Measurements from ENCODE around the gene PWWP2A. TPM values are rescaled to one million over a fixed set of nuclear protein-coding genes. Genes with fewer than 3 reads are reported as not detected.
A peak's percentile ranks its signal among the peaks of the same experiment; 100 is the strongest.

Gene PWWP2A
- total RNA-seq, 1 experiment from 2014 or later = 66.7 TPM

GRCh38 chr5:160162910-160163309, 43.7 kb upstream of the PWWP2A start:
- DNase-seq = no peak
- no peak overlapping the region for H3K23ac ChIP-seq (ENCODE audit: insufficient read length, low read depth, low read length)
- no peak overlapping the region for H3K4ac ChIP-seq (ENCODE audit: low read depth, low read length)

More at GRCh38 chr5:160162910-160163309, 43.7 kb upstream of the PWWP2A start:
- no peak overlapping the region for H2BK15ac ChIP-seq (ENCODE audit: low read depth, low read length)
- H3K4me2 ChIP-seq (ENCODE audit: insufficient read depth, insufficient read length, low read length) = no peak overlapping the region
- H3K9me3 Mint-ChIP-seq = no peaks in the 10 kb centered on the region
- no peak overlapping the region for H3T11ph ChIP-seq (ENCODE audit: low read length)
- H3K27me3 Mint-ChIP-seq (ENCODE audit: low read depth) = no peaks in the 10 kb centered on the region
- no CpG with 5 or more reads among the region's 7 CpGs for WGBS (ENCODE audit: extremely low coverage, insufficient read length, low lambda C conversion rate)
- no peak overlapping the region for H2BK120ac ChIP-seq (ENCODE audit: low read depth, low read length, poor library complexity, severe bottlenecking)
- no peak overlapping the region for H3K18ac ChIP-seq (ENCODE audit: insufficient read length, low read depth, low read length)
- H3K9me3 ChIP-seq (ENCODE audit: control insufficient read depth, low read depth, low read length) = no peaks in the 10 kb centered on the region
- H4K91ac ChIP-seq (ENCODE audit: insufficient read length, low read depth, low read length) = peak overlapping the region; percentile 28
- H2BK20ac ChIP-seq (ENCODE audit: low read depth, low read length, poor library complexity, severe bottlenecking) = no peak overlapping the region
- no peaks in the 10 kb centered on the region for H3K23me2 ChIP-seq (ENCODE audit: insufficient read length, low read depth, low read length, poor library complexity, severe bottlenecking)
- no peak overlapping the region for H3K27ac ChIP-seq (ENCODE audit: insufficient read length, low read depth, low read length)
- no peaks in the 10 kb centered on the region for H3K79me2 ChIP-seq (ENCODE audit: insufficient read depth, low read length)
- H2AFZ ChIP-seq (ENCODE audit: low read length) = no peak overlapping the region
- peak overlapping the region in 1 of 2 experiments; percentile 4; a peak in 1 of 5 replicates for H3K4me3 Mint-ChIP-seq
- H2AK5ac ChIP-seq (ENCODE audit: insufficient read length, low read length) = no peak overlapping the region
- TF ChIP-seq CTCF (conservative IDR thresholded peaks at IDR 0.05) = no peak
- no peaks in the 10 kb centered on the region for H4K20me1 ChIP-seq (ENCODE audit: control insufficient read depth, insufficient read depth, insufficient read length)
- H2BK12ac ChIP-seq (ENCODE audit: insufficient read length, low read depth, low read length) = peak overlapping the region; percentile 4
- H4K5ac ChIP-seq (ENCODE audit: insufficient read length, low read depth, low read length) = no peak overlapping the region
- H3K14ac ChIP-seq (ENCODE audit: insufficient read depth, low read length) = no peak overlapping the region
- no peak overlapping the region for H4K8ac ChIP-seq (replicated peaks; ENCODE audit: insufficient read length, low read depth, low read length)
- H3K27ac Mint-ChIP-seq = peak overlapping the region in 2 of 3 experiments; percentile 22 to 38; a peak in 3 of 7 replicates
- no peaks in the 10 kb centered on the region for H3K27me3 ChIP-seq (ENCODE audit: insufficient read depth, low read length)
- H2BK5ac ChIP-seq (ENCODE audit: insufficient read length, low read length) = no peak overlapping the region
- no peaks in the 10 kb centered on the region; a peak in 1 of 7 replicates for H3K36me3 Mint-ChIP-seq (ENCODE audit: insufficient read depth in 1 of 3, low read depth in 3 of 3)
- no peaks in the 10 kb centered on the region for H3K79me1 ChIP-seq (ENCODE audit: insufficient read depth, low read depth, low read length, poor library complexity, severe bottlenecking)
- peaks cover 18% of the 10 kb centered on the region; the same call in 1 of the 2 replicates for H3K4me1 ChIP-seq (ENCODE audit: insufficient read depth, low read length)
- H3K4me1 Mint-ChIP-seq = peaks cover 55 to 69% of the 10 kb centered on the region in 2 experiments
- no peak overlapping the region for H3K9ac ChIP-seq (ENCODE audit: extremely low read depth, insufficient read length, low read length)
- H3K56ac ChIP-seq (ENCODE audit: insufficient read length, low read depth, low read length) = no peak overlapping the region
